Activated CD8-positive, alpha-beta T cell treated with anti-CD3 and anti-CD28 coated beads, Interleukin-2, amount 10 ng/mL, durations not matched to agents 7 days and 5 days (primary cell): ENCODE measurements around the gene KRTAP12-1. TPM values are rescaled to one million over a fixed set of nuclear protein-coding genes. Genes with fewer than 3 reads are reported as not detected.
A peak's percentile ranks its signal among the peaks of the same experiment; 100 is the strongest.

ENCODE experiments used
- ATAC-seq: fragments of 150-1000 bp; cut with Tn5 transposase; one replicate; pipeline ENCODE4 v1.10.0; 2021; ENCODE audit warnings: moderate library complexity
- CTCF ChIA-PET: fragments of 350-600 bp; sonication (Branson Sonifier 250); formaldehyde crosslinking; loops from one replicate; lab custom pipeline; 2021; ENCODE audit warnings: antibody characterized with exemption; lab: Charles Lee
- POLR2A ChIA-PET: fragments of 350-600 bp; sonication (Branson Sonifier 250); formaldehyde crosslinking; loops from one replicate; lab custom pipeline; 2021; ENCODE audit warnings: antibody characterized with exemption; lab: Charles Lee
- DNase-seq: peaks from one replicate; pipeline ENCODE4 v3.0.0-alpha.2; 2020
- H3K27ac Mint-ChIP-seq: one replicate; pipeline ENCODE4 v1.8.0; 2021; ENCODE audit warnings: mild to moderate bottlenecking, mixed read lengths
- H3K27me3 Mint-ChIP-seq: one replicate; pipeline ENCODE4 v1.8.0; 2021; ENCODE audit warnings: low read depth, mixed read lengths
- H3K36me3 Mint-ChIP-seq: one replicate; pipeline ENCODE4 v1.8.0; 2021; ENCODE audit warnings: low read depth, mixed read lengths
- H3K4me1 Mint-ChIP-seq: one replicate; pipeline ENCODE4 v1.8.0; 2021; ENCODE audit warnings: low read depth, mixed read lengths
- H3K4me3 Mint-ChIP-seq: one replicate; pipeline ENCODE4 v1.8.0; 2021; ENCODE audit warnings: mild to moderate bottlenecking, mixed read lengths
- H3K9me3 Mint-ChIP-seq: one replicate; pipeline ENCODE4 v1.8.0; 2022; ENCODE audit warnings: mixed read lengths; ENCODE audit not compliant: insufficient read depth
- total RNA-seq, 2 experiments: library from RNA; stranded (reverse); gene quantifications; one replicate each; pipeline ENCODE4 v1.2.3, GENCODE V29; 2021

The KRTAP12-1 gene, protein sequence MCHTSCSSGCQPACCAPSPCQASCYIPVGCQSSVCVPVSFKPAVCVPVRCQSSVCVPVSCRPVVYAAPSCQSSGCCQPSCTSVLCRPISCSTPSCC
- not detected for total RNA-seq

- Mint-ChIP-seq H3K36me3 (no peaks in the 10 kb centered on the region), H3K9me3 (no peaks in the 10 kb centered on the region), H3K4me3 (no peak within 1 kb of the TSS), H3K4me1 (peaks cover 9% of the 10 kb centered on the region), H3K27me3 (peaks cover 11% of the 10 kb centered on the region), H3K27ac (no peak within 1 kb of the TSS)
- DNase-seq: no peak
- CTCF ChIA-PET: interaction anchor here (1.0 to 1.1 kb wide), 3 partner anchors 8 to 172 kb away, joined by 3 to 4 read pairs (median 3); no protein-coding TSS in a partner anchor
- ATAC-seq: no peak
- POLR2A ChIA-PET: no interaction called here
Measured at GRCh38 chr21:44681861-44682579, at the start of gene KRTAP12-1. KRTAP12-1 (minus strand) TSS chr21:44682163; CDS start chr21:44682123, 40 bp downstream.

DNA sequence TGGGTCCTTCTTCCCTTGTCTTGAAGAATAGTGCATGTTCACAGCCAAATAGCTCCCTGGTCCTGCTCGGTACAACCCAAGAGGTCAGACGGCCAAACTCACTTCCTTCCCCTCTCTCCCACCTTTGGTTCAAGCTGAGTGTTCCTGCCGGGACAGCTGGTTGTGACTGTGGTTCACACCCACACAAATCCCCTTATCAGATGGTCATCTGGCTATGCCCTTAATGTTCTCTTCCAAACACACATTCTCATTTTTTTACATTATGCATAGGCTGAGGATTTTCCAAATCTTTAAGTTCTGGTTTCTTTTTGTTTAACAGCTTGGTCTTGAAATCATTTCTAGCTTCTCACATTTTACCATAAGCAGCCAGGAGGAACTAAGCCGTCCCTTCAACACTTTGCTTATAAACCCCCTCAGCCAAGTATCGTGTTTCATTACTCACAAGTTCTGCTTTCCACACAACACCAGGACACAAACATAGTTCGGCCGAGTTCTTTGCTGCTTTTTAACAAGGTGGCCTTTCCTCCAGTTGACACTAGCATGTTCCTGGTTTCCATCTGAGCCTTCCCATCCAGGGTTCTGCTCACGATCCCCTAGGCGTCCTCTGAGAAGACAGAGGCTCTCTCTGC, 49.1 kb upstream of the KRTAP12-1 start:
- H3K9me3 Mint-ChIP-seq: no peaks in the 10 kb centered on the region
- H3K27me3 Mint-ChIP-seq: peaks cover 5% of the 10 kb centered on the region
- CTCF ChIA-PET: interaction anchor here (0.8 to 1.3 kb wide), 2 partner anchors 34 to 63 kb away, joined by 3 to 4 read pairs; no protein-coding TSS in a partner anchor
- POLR2A ChIA-PET: no interaction called here
- H3K4me1 Mint-ChIP-seq: no peaks in the 10 kb centered on the region
- H3K36me3 Mint-ChIP-seq: no peaks in the 10 kb centered on the region
- ATAC-seq (no peak), DNase-seq (no peak)
- H3K4me3 Mint-ChIP-seq: no peak overlapping the region
- no peak overlapping the region for H3K27ac Mint-ChIP-seq

DNA sequence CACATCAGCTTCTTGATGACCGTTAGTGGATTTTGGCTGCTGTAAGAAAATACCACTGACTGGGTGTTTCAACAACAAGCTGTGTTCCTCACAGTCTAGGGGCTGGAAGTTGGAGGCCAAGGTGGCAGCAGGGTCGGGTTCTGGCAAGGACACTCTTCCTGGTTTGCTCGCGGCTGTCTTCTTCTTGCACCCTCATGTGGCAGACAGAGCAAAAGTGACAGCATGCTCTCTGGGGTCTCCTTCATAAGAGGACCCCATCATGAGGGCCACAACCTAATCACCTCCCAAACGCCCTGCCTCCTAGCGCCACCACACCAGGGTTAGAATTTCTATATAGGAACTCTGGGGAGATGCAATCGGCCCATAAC, 48.0 kb upstream of the KRTAP12-1 start:
- Mint-ChIP-seq H3K9me3 (no peaks in the 10 kb centered on the region), H3K4me3 (no peak overlapping the region), H3K36me3 (no peaks in the 10 kb centered on the region), H3K4me1 (no peaks in the 10 kb centered on the region), H3K27me3 (peaks cover 10% of the 10 kb centered on the region), H3K27ac (no peak overlapping the region)
- ChIA-PET CTCF (no interaction called here), POLR2A (no interaction called here)
- DNase-seq (no peak), ATAC-seq (no peak)

DNA sequence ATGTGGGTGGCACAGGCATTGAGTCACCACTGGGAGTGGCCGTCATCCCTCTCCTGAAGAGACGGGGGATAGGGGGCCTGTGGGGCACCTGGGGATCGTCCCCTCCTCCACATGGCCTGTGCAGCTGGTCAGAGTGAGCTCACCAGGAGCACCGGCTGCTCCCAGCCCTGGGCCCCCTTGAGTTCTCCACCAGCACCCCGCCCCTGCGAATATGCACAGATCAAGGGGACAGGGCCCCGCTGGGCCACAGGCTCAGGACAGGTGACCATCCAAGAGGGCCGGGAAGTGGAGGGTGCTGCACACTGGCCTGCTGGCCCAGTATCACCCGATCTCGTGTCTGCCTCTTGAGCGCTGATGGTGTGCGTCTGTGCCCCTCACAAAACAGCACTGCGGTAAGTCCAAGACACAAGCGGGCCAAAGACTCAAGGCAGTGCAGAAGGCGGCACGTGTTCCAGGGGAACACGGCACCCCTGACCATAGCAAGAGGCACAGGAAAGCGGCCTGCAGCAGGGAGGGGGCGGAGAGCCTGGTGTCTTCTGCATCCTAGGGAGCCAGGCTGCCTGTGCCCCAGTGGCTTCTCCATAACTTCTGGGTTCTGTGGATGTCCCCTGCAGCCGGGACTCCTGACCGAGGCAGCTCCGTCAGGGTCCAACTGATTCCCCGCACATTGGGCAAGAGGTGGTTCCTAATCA, 47.5 kb upstream of the KRTAP12-1 start:
- no peaks in the 10 kb centered on the region for H3K4me1 Mint-ChIP-seq
- no peak for ATAC-seq
- ChIA-PET CTCF (no interaction called here), POLR2A (no interaction called here)
- no peak overlapping the region for H3K4me3 Mint-ChIP-seq
- H3K36me3 Mint-ChIP-seq: no peaks in the 10 kb centered on the region
- no peak overlapping the region for H3K27ac Mint-ChIP-seq
- no peaks in the 10 kb centered on the region for H3K9me3 Mint-ChIP-seq
- no peak for DNase-seq
- peaks cover 12% of the 10 kb centered on the region for H3K27me3 Mint-ChIP-seq

GRCh38 chr21:44728716-44729115, 46.8 kb upstream of the KRTAP12-1 start:
- Mint-ChIP-seq H3K36me3 (no peaks in the 10 kb centered on the region), H3K27ac (no peak overlapping the region), H3K4me1 (no peaks in the 10 kb centered on the region), H3K27me3 (peaks cover 16% of the 10 kb centered on the region), H3K9me3 (no peaks in the 10 kb centered on the region), H3K4me3 (no peak overlapping the region)
- no peak for DNase-seq
- ATAC-seq: no peak
- ChIA-PET CTCF (no interaction called here), POLR2A (no interaction called here)

GRCh38 chr21:44727757-44728156, 45.8 kb upstream of the KRTAP12-1 start:
- CTCF ChIA-PET: no interaction called here
- H3K9me3 Mint-ChIP-seq: no peaks in the 10 kb centered on the region
- no peak overlapping the region for H3K4me3 Mint-ChIP-seq
- DNase-seq (no peak), ATAC-seq (no peak)
- peaks cover under 1% of the 10 kb centered on the region for H3K36me3 Mint-ChIP-seq
- H3K27ac Mint-ChIP-seq: no peak overlapping the region
- H3K4me1 Mint-ChIP-seq: peaks cover 8% of the 10 kb centered on the region
- POLR2A ChIA-PET: no interaction called here
- H3K27me3 Mint-ChIP-seq: peaks cover 23% of the 10 kb centered on the region

DNA sequence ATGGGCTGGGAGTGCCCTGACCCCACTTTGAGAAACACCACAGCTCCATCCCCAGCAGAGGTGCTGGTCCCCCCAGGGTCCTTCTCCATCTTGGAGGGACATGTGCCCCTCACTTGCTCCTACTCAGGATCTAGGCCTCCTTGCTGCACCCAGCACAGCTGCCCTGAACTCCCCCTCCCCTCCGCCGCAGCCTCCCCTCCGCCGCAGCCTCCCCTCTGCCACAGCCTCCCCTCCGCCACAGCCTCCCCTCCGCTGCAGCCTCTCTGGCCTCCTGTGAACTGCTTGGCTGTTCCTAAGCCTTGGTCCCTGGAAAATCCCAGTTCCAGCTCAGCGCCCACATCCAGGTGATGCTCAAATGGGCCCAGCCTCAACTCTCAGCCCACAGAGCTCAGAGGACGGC, 45.4 kb upstream of the KRTAP12-1 start:
- Mint-ChIP-seq H3K36me3 (peaks cover 3% of the 10 kb centered on the region), H3K9me3 (no peaks in the 10 kb centered on the region), H3K27me3 (peaks cover 27% of the 10 kb centered on the region), H3K4me1 (peaks cover 10% of the 10 kb centered on the region), H3K4me3 (no peak overlapping the region), H3K27ac (no peak overlapping the region)
- ChIA-PET POLR2A (no interaction called here), CTCF (no interaction called here)
- no peak for DNase-seq
- ATAC-seq: no peak

- ATAC-seq: no peak
- Mint-ChIP-seq H3K4me1 (peaks cover 10% of the 10 kb centered on the region), H3K36me3 (peaks cover 3% of the 10 kb centered on the region), H3K27me3 (peaks cover 27% of the 10 kb centered on the region), H3K4me3 (no peak overlapping the region), H3K9me3 (no peaks in the 10 kb centered on the region), H3K27ac (no peak overlapping the region)
- no peak for DNase-seq
- ChIA-PET CTCF (no interaction called here), POLR2A (no interaction called here)
Measured at GRCh38 chr21:44726826-44727225, 44.9 kb upstream of the KRTAP12-1 start.

DNA sequence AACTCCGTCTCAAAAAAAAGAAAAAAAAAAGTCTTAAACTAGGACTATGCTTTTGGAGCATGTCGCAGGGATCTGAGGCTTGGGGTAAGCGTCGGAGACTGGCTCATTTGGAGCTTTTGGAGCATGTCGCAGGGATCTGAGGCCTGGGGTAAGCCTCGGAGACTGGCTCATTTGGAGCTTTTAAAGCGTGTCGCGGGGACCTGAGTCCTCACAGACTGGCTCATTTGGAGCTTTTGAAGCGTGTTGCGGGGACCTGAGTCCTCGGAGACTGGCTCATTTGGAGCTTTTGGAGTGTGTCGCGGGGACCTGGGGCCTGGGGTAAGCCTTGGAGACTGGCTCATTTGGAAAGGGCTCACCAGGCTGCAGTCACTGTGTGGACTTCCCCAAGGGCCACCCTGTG, 43.0 kb upstream of the KRTAP12-1 start:
- Mint-ChIP-seq H3K4me3 (no peak overlapping the region), H3K9me3 (no peaks in the 10 kb centered on the region), H3K27ac (no peak overlapping the region), H3K4me1 (peaks cover 10% of the 10 kb centered on the region), H3K27me3 (peaks cover 36% of the 10 kb centered on the region), H3K36me3 (peaks cover 3% of the 10 kb centered on the region)
- ChIA-PET CTCF (no interaction called here), POLR2A (no interaction called here)
- DNase-seq: no peak
- no peak for ATAC-seq

DNA sequence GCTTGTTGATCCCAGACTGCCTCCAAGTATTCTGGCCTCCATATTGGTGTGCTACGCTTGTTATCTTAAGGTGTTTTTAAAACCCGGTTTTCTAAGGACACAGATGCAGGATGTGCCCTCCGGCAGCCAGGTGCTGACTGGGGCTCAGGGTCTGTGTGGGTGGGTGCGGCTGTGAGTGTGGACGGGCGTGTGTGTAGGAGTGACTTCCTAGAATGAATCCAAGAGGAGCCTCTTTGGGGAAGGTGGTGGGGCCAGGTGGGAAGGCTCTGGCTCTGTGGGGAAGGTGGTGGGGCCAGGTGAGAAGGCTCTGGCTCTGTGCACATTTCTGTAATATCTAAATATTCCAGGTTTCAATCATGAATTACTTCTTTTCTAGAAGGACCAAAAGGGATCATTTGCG, 42.2 kb upstream of the KRTAP12-1 start:
- POLR2A ChIA-PET: no interaction called here
- ATAC-seq (no peak), DNase-seq (no peak)
- no peak overlapping the region for H3K27ac Mint-ChIP-seq
- H3K27me3 Mint-ChIP-seq: peaks cover 42% of the 10 kb centered on the region
- CTCF ChIA-PET: no interaction called here
- H3K4me3 Mint-ChIP-seq: no peak overlapping the region
- H3K4me1 Mint-ChIP-seq: peaks cover 10% of the 10 kb centered on the region
- H3K9me3 Mint-ChIP-seq: no peaks in the 10 kb centered on the region
- H3K36me3 Mint-ChIP-seq: peaks cover 3% of the 10 kb centered on the region

DNA sequence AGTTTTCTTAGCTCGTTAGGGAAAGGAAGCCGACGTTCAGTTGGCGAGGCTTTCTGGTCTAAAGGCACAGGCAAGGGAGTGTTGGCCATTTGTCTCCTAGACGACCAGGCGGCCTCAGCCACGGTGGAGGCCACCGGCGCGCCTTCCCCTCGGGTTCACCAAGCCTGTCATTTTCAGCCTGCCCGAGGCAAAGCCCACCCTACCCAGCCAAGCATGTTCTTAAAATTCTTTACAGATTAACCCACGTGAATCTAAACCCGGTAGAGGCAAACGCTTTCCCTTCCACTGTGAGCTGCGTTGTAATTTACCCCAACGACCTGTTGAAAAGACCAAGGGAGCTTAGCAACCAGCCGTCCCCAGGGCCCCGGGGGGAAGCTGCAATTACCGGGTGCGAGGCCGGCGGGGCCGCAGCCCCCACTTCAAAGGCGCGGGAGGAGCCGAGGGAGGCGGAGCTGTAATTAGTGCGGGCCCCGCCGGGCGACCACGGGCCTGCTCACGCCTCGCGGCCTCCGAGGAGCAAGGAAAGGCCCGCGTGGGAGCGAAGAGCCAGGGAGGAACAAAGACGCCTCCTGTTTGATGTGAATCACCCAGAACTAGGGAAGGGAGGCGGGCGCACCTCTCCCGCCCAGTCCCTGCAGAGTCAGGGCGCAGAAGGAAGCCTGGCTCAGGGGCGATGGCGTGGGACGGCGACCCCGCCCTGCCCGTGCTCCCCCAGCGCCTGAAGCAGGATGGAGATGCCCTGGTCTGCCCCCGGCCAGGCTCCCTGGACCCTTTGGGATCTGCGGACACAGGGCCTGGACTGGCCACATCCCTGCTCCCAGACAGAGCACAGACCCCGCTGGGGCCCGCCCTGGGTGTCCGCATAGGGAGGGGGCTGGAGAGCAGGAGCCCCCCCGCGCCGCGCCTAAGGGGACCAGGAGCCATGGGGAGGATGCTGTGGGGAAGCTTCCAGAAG, 41.5 kb upstream of the KRTAP12-1 start:
- peaks cover 3% of the 10 kb centered on the region for H3K36me3 Mint-ChIP-seq
- ATAC-seq (peak; percentile 61), DNase-seq (no peak)
- ChIA-PET CTCF (interaction anchor here (1.1 kb wide), 1 partner anchor 39 kb away, joined by 3 read pairs; no protein-coding TSS in a partner anchor), POLR2A (interaction anchor here (1.0 kb wide), 1 partner anchor 17 kb away, joined by 4 read pairs; no protein-coding TSS in a partner anchor)
- H3K9me3 Mint-ChIP-seq: no peaks in the 10 kb centered on the region
- no peak overlapping the region for H3K27ac Mint-ChIP-seq
- H3K4me3 Mint-ChIP-seq: no peak overlapping the region
- H3K27me3 Mint-ChIP-seq: peaks cover 50% of the 10 kb centered on the region
- peaks cover 10% of the 10 kb centered on the region for H3K4me1 Mint-ChIP-seq
